ENCODE measurements around the gene LY86. TPM values are rescaled to one million over a fixed set of nuclear protein-coding genes. Genes with fewer than 3 reads are reported as not detected.
"Not testable (repeated sequence)": the region's sequence is repeated elsewhere in the genome, so short reads cannot be mapped to it uniquely, and the experiment has no call there.

Gene LY86
- total RNA-seq, 4 donors from 2014 or later: 0.73 to 4.4 TPM; not detected in 2

GRCh38 chr6:6610031-6610591 lies 21.6 kb downstream of the LY86 start:
- Histone ChIP-seq H3K4me3 (no peak overlapping the region), H3K4me1 (no peaks in the 10 kb centered on the region), H3K9me3 (no peaks in the 10 kb centered on the region), H3K27ac (no peak overlapping the region), H3K27me3 (no peaks in the 10 kb centered on the region), H3K36me3 (no peaks in the 10 kb centered on the region)
- intact Hi-C loops (cut with DNase I; ENCODE audit: low total_unique reads): no loop called here
- no peak for DNase-seq
- no peak for TF ChIP-seq CTCF (IDR thresholded peaks at IDR 0.05)
- TF ChIP-seq POLR2A (IDR thresholded peaks at IDR 0.05): no peak

- H3K4me3 ChIP-seq: no peak overlapping the region
- no peak overlapping the region for H3K27ac ChIP-seq
- TF ChIP-seq CTCF (IDR thresholded peaks at IDR 0.05): no peak
- TF ChIP-seq POLR2A (IDR thresholded peaks at IDR 0.05): no peak
- no peaks in the 10 kb centered on the region for H3K27me3 ChIP-seq
- H3K9me3 ChIP-seq: no peaks in the 10 kb centered on the region
- intact Hi-C loops (cut with DNase I; ENCODE audit: low total_unique reads): no loop called here
- no peaks in the 10 kb centered on the region for H3K4me1 ChIP-seq
- DNase-seq: no peak
- H3K36me3 ChIP-seq: no peaks in the 10 kb centered on the region
Measured at GRCh38 chr6:6611486-6611885, 23.0 kb downstream of the LY86 start.

GRCh38 chr6:6612308-6612707 lies 23.8 kb downstream of the LY86 start:
- no peaks in the 10 kb centered on the region for H3K27me3 ChIP-seq
- intact Hi-C loops (cut with DNase I; ENCODE audit: low total_unique reads): no loop called here
- no peak for DNase-seq

GRCh38 chr6:6613103-6613718 lies 24.7 kb downstream of the LY86 start:
- H3K9me3 ChIP-seq; H3K27me3 ChIP-seq; DNase-seq; H3K4me1 ChIP-seq; H3K4me3 ChIP-seq; intact Hi-C loops (cut with DNase I; ENCODE audit: low total_unique reads); H3K36me3 ChIP-seq: not testable (repeated sequence)
- H3K27ac ChIP-seq: peak overlapping the region in 1 of 2 donors; percentile 60

More at GRCh38 chr6:6612308-6612707, 23.8 kb downstream of the LY86 start:
- TF ChIP-seq CTCF (IDR thresholded peaks at IDR 0.05): no peak
- no peak for TF ChIP-seq POLR2A (IDR thresholded peaks at IDR 0.05)
- Histone ChIP-seq H3K4me3 (no peak overlapping the region), H3K4me1 (no peaks in the 10 kb centered on the region), H3K36me3 (no peaks in the 10 kb centered on the region), H3K27ac (no peak overlapping the region), H3K9me3 (no peaks in the 10 kb centered on the region)

- Histone ChIP-seq H3K27ac (peak overlapping the region; percentile 60 to 69), H3K9me3 (no peaks in the 10 kb centered on the region), H3K4me1 (no peaks in the 10 kb centered on the region), H3K4me3 (peak overlapping the region in 1 of 2 donors; percentile 22), H3K27me3 (no peaks in the 10 kb centered on the region), H3K36me3 (no peaks in the 10 kb centered on the region)
- TF ChIP-seq CTCF (IDR thresholded peaks at IDR 0.05) (no peak), POLR2A (IDR thresholded peaks at IDR 0.05) (no peak)
- peak; percentile 55 to 61 for DNase-seq
- intact Hi-C loops (cut with DNase I; ENCODE audit: low total_unique reads): no loop called here
Measured at GRCh38 chr6:6614096-6614982, 25.8 kb downstream of the LY86 start.

Data from uterus (tissue), 4 donors.